GM12865 (cell line): ENCODE data around the gene SAP30BP.
A peak's percentile ranks its signal among the peaks of the same experiment; 100 is the strongest.

Source experiments
- DNase-seq: peaks from one replicate; pipeline ENCODE4 v3.0.0; 2010; ENCODE audit warnings: low read depth
- H3K4me3 ChIP-seq: 2 replicates; pipeline ENCODE4 v1.5.1; 2011; ENCODE audit warnings: mild to moderate bottlenecking, low read depth, low read length, control low read depth
- CTCF ChIP-seq: IDR thresholded peaks from 2 replicates; pipeline ENCODE4 v1.5.1; 2011; ENCODE audit warnings: low read length, control low read depth, low read depth, inconsistent platforms; ENCODE audit not compliant: insufficient read depth; ENCODE audit errors: missing control alignments

SAP30BP gene

GRCh38 chr17:75633486-75634375, 33.4 kb upstream of the SAP30BP start:
- TF ChIP-seq CTCF = peak; percentile 21
- H3K4me3 ChIP-seq = no peak overlapping the region
- DNase-seq = peak; percentile 56

- DNase-seq = no peak
- no peak overlapping the region for H3K4me3 ChIP-seq
- TF ChIP-seq CTCF = no peak
Observed at GRCh38 chr17:75634376-75634740, 32.8 kb upstream of the SAP30BP start.

- H3K4me3 ChIP-seq = no peak overlapping the region
- no peak for DNase-seq
- TF ChIP-seq CTCF = no peak
Observed at GRCh38 chr17:75634754-75635609, 32.2 kb upstream of the SAP30BP start.

GRCh38 chr17:75635610-75636202, 31.4 kb upstream of the SAP30BP start:
- no peak for TF ChIP-seq CTCF
- no peak for DNase-seq
- H3K4me3 ChIP-seq = no peak overlapping the region

- no peak for TF ChIP-seq CTCF
- H3K4me3 ChIP-seq = no peak overlapping the region
- DNase-seq = no peak
Observed at GRCh38 chr17:75636381-75637142, 30.6 kb upstream of the SAP30BP start.

GRCh38 chr17:75637143-75637538, 30.0 kb upstream of the SAP30BP start:
- TF ChIP-seq CTCF = no peak
- no peak overlapping the region for H3K4me3 ChIP-seq
- DNase-seq = no peak
